D341Med (cell line): Measurements from ENCODE around the gene INKA2.

Experiments
- DNase-seq: peaks from one replicate; pipeline ENCODE4 v3.0.0; 2012; ENCODE audit warnings: low spot score

The INKA2 gene

DNA sequence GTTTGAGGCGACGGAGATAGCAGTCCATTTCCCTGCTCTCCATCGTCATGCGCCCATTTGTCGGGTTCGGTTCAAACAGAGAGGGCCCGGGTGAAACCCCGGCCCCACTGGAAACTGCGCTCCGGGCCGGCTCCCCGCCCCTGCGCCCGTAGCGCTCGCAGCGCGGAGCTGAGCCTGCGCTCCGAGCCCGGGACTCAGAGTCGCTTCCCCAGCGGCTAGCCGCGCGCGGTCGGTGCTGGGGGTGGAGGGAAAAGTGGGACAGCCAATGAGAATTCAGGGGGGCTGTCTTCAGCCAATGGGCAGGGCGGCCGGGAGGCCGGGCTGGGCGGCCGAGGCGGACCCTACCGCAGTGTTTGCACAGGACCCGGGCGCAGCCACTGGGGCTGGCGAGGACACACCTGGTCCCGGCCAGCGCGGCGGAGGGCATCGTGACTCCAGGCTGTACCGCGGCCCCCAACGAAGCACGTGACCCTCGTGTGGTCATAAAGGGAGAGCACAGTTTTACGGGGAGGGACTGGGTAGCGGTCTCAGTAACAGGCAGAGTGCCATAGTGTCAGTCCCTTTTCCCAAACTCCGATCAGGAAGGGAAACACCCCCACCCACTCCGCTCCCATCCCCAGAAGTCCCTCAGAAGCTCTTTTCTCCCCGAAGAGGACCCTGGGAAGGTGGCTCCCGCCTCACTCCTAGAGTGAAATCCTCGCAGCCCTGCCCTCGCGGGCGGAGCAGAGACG, at the start of gene INKA2:
Gene INKA2, minus strand, starts transcription at position 202 of the 731 bp plus-strand sequence. Its CDS starts 153 bp downstream, at position 49.
- DNase-seq: peak; percentile 92

- peak; percentile 41 for DNase-seq
These were observed 47.5 kb upstream of the INKA2 start for GRCh38 chr1:111786669-111787207.

GRCh38 chr1:111784273-111784901, 45.2 kb upstream of the INKA2 start:
- DNase-seq: no peak

DNA sequence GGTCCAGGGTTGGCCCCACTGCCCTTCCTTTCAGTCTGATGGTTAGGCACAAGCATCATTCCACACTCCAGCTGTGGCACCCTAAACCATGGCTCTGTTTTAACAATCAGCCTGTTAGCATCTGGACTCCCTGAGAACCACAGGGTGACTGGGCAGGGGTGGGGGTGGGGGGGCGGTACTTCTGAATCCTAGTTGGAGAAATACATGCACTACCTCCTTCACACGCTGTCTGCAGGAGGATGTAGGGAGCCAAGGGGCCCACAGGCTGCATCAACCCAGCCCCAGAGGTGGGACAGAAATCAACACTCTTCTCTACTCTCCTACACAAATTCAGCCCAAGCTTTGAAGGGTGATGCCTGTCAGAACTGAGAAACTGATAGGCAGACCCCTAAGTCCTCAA, 40.4 kb upstream of the INKA2 start:
- DNase-seq: no peak

DNA sequence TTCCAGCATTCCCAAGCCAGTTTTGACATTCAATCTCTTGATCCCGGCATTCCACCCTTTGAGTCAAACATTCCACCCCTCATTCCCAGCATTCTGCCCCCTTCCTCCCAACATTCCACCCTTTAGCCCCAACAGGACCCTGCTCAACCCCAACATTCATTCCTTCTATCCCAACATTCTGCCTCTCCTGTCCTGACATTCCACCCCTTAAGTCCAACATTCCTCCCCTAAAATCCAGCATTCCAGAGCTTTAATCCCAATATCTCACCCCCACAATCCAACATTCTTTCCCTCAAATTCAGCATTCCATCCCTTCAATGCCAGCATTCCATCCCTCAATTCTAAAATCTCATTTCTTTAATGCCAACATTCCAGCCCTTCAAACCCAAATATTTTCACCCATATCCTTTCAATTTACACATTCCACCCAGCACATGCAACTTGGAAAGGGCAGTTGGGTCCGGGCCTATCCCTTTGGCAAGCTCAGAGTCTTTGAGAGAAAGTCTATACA, 39.4 kb upstream of the INKA2 start:
- no peak for DNase-seq

DNA sequence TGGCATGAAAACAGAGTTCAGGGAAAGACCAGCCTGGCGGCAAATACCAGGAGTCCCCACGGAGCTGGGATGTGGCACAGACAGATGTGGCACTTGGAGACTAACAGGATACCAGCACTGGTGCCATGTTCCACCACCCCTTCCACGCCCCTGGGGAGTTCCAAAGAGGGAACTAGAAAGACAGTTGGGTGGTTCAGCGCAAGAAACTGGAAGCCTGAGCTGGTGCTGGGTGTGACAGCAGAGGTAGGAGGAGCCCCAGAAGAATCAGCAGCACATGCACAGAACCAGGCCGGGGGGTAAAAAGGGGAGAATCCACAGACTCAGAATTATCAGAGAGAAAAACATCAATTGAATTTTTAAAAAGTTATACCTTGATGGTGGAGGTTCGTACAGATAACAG, 38.9 kb upstream of the INKA2 start:
- DNase-seq: no peak

DNA sequence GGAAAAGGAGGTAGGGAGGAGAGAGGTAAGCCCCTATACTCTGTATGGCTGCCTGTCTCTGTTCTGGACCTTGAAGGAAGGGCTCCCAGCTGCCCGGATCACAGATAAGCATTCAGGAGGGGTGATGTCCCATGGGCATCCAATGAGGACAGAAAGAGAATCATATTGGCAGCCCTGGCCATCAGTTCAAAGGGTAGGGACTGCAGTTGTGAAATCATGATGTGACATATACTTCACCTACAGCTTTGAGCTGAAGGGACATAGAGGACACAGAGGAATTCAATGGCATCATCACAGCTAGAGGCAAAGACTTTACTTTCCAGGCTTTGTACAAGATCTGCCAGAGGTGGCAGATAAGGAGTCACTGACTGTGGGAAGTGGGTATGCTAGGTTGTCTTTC, 38.1 kb upstream of the INKA2 start:
- no peak for DNase-seq

GRCh38 chr1:111776861-111777260, 37.7 kb upstream of the INKA2 start:
- no peak for DNase-seq

DNA sequence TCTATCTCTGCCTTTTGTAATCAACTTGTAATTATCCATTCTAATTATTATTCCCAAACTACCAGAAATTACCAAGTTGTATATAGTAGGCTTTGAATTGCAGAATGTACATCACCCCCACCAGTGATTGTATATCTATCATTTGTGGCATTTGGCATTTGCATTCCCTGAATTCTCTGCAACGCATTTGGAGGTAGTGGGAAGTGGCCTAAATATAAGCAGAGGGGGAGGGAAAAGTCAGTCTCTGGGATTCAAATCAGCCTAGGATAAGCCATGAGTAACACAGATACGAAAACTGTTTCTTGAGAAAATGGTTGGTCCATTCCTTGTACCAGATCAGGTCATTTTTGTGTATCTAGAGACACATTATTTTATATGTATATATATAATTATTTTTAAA, 37.2 kb upstream of the INKA2 start:
- DNase-seq: no peak

- DNase-seq: no peak
These were observed 36.8 kb upstream of the INKA2 start for GRCh38 chr1:111775966-111776365.

DNA sequence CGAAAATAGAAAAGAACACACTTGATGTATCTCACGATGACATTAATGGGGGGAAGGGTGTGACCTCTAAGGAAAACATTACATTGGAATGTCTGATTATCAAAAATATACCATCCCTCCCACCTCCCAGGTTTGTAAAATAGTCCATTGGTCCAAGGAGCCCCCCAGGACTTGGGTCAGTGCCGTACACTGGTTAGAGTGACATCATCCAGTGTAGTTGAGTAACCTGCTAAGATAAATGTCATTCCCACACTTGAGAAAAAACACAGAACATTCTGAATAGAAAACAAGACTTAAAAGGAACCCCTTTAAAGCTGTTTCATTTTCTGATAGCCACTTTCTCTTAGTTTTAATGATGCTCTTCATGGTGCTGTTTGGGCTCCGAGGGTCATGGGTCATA, 31.7 kb upstream of the INKA2 start:
- DNase-seq: no peak

DNA sequence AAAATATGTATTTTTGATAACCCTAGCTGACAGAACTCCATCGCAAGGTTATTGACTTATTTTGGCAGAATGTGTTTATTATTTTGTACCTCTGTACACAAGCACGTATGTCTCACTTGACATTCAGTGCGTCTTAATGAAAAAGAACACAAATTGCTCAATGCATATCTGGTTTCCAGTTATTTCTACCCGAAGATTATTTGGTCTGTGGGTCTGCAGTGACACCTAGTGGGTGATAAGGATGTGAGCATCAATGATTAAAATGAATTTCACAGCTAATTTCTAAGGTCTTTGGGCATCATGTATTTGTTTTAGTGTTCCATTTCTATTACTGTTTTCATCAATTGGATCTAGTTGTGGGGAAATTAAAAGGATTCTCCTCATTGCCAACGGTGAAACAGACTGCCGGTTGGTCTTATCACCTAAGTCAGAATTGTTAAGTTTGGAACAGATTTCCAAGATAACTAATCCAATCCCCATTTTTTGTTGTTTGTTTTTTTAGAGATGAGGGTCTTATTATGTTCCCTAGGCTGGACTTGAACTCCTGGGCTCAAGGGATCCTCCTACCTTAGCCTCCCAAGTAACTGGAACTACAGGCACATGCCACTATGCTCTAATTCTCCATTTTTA, 30.4 kb upstream of the INKA2 start:
- no peak for DNase-seq

- no peak for DNase-seq
These were observed 29.4 kb upstream of the INKA2 start for GRCh38 chr1:111768625-111769024.

GRCh38 chr1:111768023-111768422, 28.8 kb upstream of the INKA2 start:
- no peak for DNase-seq

DNA sequence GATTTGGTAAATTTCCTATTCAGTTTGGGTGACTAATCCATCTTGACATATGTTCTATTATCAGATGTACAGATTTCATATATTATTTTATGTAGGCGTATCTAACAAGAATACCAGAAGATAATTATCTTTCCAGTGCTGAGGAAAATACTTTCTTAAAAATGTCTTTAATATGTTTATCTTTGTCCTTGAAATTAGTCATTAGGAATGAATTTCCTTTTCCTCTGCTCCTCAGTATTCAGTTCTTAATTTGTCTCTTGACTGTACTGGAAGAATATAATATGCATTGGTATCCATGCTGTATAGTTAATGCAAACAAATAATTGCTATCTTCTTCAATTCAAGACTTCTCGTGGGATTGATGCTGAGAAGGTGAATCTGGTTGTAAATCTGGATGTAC, 23.1 kb upstream of the INKA2 start:
- DNase-seq: no peak

- DNase-seq: no peak
These were observed 22.5 kb upstream of the INKA2 start for GRCh38 chr1:111761717-111762116.

GRCh38 chr1:111758373-111758772, 19.2 kb upstream of the INKA2 start:
- DNase-seq: no peak

DNA sequence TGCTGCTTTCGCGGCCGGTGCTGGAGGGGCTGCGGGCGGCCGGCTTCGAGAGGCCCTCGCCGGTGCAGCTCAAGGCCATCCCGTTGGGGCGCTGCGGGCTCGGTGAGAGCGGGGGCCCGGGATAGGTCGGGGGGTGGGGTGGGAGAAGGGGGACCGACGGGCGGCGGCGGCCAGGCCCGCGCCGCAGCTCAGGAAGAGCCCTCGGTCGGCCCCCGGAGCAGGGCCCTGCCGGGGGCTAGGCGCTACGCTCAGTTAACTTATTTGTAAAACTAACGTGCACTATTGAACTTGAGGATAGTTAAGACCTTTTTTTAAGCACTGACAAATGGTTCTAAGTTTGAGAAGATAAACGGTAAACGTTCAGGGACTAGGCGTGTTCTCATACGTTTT, 16.9 kb upstream of the INKA2 start:
- no peak for DNase-seq

DNA sequence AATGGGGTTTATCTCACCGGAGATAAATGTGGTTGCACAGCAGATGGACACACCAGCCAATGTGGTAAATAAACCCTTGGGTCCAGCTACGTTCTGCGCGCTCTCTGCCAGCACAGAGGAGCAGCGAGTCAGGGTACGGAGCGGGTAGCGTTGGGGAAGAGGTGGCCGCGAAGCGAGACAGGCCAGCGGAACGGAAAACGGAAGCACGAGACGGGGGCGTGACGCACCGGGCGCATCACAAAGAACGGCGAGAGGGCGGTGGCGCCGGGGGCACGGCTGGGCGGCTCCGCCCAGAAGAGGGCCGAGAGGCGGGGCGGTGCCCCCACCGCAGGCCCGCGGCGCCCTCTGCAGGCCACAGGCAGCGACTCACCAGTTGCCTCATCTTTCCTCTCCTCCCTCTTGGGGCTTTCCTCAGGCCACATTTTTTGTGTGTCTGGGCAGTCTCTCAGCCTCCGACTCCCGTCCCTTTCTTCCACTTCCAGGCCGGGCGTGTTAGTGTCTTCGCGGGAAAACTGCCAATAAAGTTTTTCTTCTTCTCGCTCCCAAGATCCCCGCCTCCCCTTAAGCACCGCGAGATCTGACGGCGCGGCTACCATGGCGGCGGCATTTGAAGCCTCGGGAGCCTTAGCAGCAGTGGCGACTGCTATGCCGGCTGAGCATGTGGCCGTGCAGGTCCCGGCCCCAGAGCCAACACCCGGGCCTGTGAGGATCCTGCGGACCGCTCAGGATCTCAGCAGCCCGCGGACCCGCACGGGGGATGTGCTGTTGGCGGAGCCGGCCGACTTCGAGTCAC, 16.3 kb upstream of the INKA2 start, which contains the start of gene DDX20:
Gene DDX20, plus strand, starts transcription at position 571 of the 793 bp plus-strand sequence. Its CDS starts 24 bp downstream, at position 595.
- DNase-seq: peak; percentile 95

DNA sequence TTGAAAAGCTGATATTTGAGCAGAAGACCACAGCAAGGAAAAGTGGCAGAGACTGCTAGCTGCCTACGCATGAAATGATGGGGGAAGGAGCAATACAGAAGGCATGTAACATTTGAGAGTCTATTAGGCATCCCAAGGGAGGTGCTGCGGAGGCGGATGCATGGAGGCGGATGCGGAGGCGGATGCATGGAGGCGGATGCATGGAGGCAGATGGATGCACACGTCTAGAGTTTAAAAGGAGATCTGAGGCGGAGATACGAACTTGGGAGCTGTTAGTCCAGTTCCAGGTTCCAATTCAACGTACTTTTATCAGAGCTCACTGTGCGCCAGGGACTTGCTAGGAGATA, 15.8 kb upstream of the INKA2 start:
- peak; percentile 67 for DNase-seq

- no peak for DNase-seq
These were observed 12.8 kb upstream of the INKA2 start for GRCh38 chr1:111751906-111752575.

- no peak for DNase-seq
These were observed 11.7 kb upstream of the INKA2 start for GRCh38 chr1:111750856-111751255.
